Common myeloid progenitor, CD34-positive (primary cell): Measurements from ENCODE around the gene IFNA1. TPM values are rescaled to one million over a fixed set of nuclear protein-coding genes. Genes with fewer than 3 reads are reported as not detected.
A peak's percentile ranks its signal among the peaks of the same experiment; 100 is the strongest.

Experiments used
- CTCF ChIA-PET: fragments of 350-600 bp; sonication (Branson Sonifier 250); formaldehyde crosslinking; loops from one replicate; lab custom pipeline; 2021; ENCODE audit warnings: antibody characterized with exemption; lab: Charles Lee
- POLR2A ChIA-PET: fragments of 350-600 bp; sonication (Branson Sonifier 250); formaldehyde crosslinking; loops from one replicate; lab custom pipeline; 2021; ENCODE audit warnings: antibody characterized with exemption; lab: Charles Lee
- DNase-seq, 3 donors: peaks; one replicate each; pipeline versions ENCODE4 v3.0.0 to v3.0.0-alpha.2; 2013
- H3K27ac ChIP-seq, 2 experiments: 1 replicate in 1 of 2; 2 replicates in 1 of 2; pipeline ENCODE4 v1.7.0; 2013; ENCODE audit warnings: inconsistent platforms in 2 of 2, low read length in 2 of 2, mild to moderate bottlenecking in 2 of 2, low read depth in 1 of 2, moderate library complexity in 1 of 2; ENCODE audit not compliant: severe bottlenecking in 2 of 2, insufficient read depth in 1 of 2, poor library complexity in 1 of 2
- H3K27me3 ChIP-seq, 5 experiments: replicated peaks in 2 of 5; 1 replicate in 3 of 5; 2 replicates in 2 of 5; pipeline versions ENCODE4 v1.6.1 to v1.7.0; 2013; ENCODE audit warnings: low read length in 4 of 5, mild to moderate bottlenecking in 2 of 5, moderate library complexity in 2 of 5, inconsistent platforms in 1 of 5; ENCODE audit not compliant: insufficient read depth in 5 of 5, control insufficient read depth in 4 of 5
- H3K36me3 ChIP-seq, 4 experiments: 1 replicate in 2 of 4; 2 replicates in 2 of 4; pipeline versions ENCODE4 v1.6.1 to v1.7.0; 2013; ENCODE audit warnings: low read length in 3 of 4, control low read depth in 1 of 4, mild to moderate bottlenecking in 1 of 4; ENCODE audit not compliant: control insufficient read depth in 4 of 4, insufficient read depth in 4 of 4
- H3K4me1 ChIP-seq, 4 experiments: 1 replicate in 3 of 4; 2 replicates in 1 of 4; pipeline versions ENCODE4 v1.6.1 to v1.7.1; 2013; ENCODE audit warnings: low read length in 3 of 4, mild to moderate bottlenecking in 3 of 4, control low read depth in 1 of 4, inconsistent platforms in 1 of 4, moderate library complexity in 1 of 4; ENCODE audit not compliant: control insufficient read depth in 4 of 4, insufficient read depth in 4 of 4; ENCODE audit errors: control extremely low read depth in 1 of 4
- H3K4me3 ChIP-seq, 7 experiments: 1 replicate in 4 of 7; 2 replicates in 3 of 7; pipeline versions ENCODE4 v1.5.1 to v1.7.0; 2013; ENCODE audit warnings: mild to moderate bottlenecking in 7 of 7, low read length in 6 of 7, moderate library complexity in 6 of 7, inconsistent platforms in 2 of 7, low read depth in 2 of 7, control low read depth in 1 of 7; ENCODE audit not compliant: insufficient read depth in 4 of 7, control insufficient read depth in 1 of 7; ENCODE audit errors: extremely low read depth in 1 of 7
- H3K9me3 ChIP-seq, 5 experiments: 1 replicate in 4 of 5; 2 replicates in 1 of 5; pipeline versions ENCODE4 v1.6.1 to v1.7.1; 2013; ENCODE audit warnings: low read length in 4 of 5, mild to moderate bottlenecking in 2 of 5, inconsistent platforms in 1 of 5, low read depth in 1 of 5, moderate library complexity in 1 of 5; ENCODE audit not compliant: control insufficient read depth in 4 of 5, insufficient read depth in 2 of 5; ENCODE audit errors: control extremely low read depth in 1 of 5
- WGBS: methylation state at CpG from one replicate; pipeline ENCODE4 v1.1.5; 2013; ENCODE audit not compliant: insufficient coverage; 5-methylcytosine and 5-hydroxymethylcytosine counted together
- polyA plus RNA-seq: library from polyadenylated mRNA; unstranded; fragments of 120-200 nt; gene quantifications from one replicate; pipeline ENCODE4 v1.2.1, GENCODE V29; 2013

Gene IFNA1
- polyA plus RNA-seq, result not detected

- no peak within 1 kb of the TSS for H3K4me3 ChIP-seq
- no peak for DNase-seq
- peaks cover 12 to 17% (median 13%) of the 10 kb centered on the region in 4 experiments for H3K4me1 ChIP-seq
- ChIA-PET CTCF (interaction anchor here (0.7 to 9.1 kb wide), 3 partner anchors 14 to 187 kb away, joined by 3 to 65 read pairs (median 4); no protein-coding TSS in a partner anchor), POLR2A (no interaction called here)
- H3K36me3 ChIP-seq, result no peaks in the 10 kb centered on the region
- H3K27ac ChIP-seq, result no peak within 1 kb of the TSS
- H3K9me3 ChIP-seq, result no peaks in the 10 kb centered on the region
- 100% methylated on average over 1 of the region's 4 CpGs for WGBS
- H3K27me3 ChIP-seq, result no peaks in the 10 kb centered on the region
These were observed at the start of gene IFNA1 for GRCh38 chr9:21440139-21440538. Gene IFNA1 (plus strand): TSS chr9:21440439. CDS start chr9:21440508, 69 bp downstream.

- CTCF ChIA-PET, result interaction anchor here (0.9 to 5.9 kb wide), 13 partner anchors 8 to 156 kb away, joined by 3 to 46 read pairs (median 4); partner anchors contain the start of gene KLHL9
- 94% methylated on average over 4 of the region's 6 CpGs for WGBS
- Histone ChIP-seq H3K9me3 (no peaks in the 10 kb centered on the region), H3K36me3 (no peaks in the 10 kb centered on the region), H3K27me3 (peaks cover 0 to 22% (median 5%) of the 10 kb centered on the region in 5 experiments), H3K4me3 (no peak overlapping the region), H3K4me1 (peaks cover 0 to 8% (median 6%) of the 10 kb centered on the region in 4 experiments), H3K27ac (no peak overlapping the region)
- DNase-seq, result peak; percentile 68 to 86 (median 75)
- POLR2A ChIA-PET, result no interaction called here
These were observed 48.0 kb upstream of the IFNA1 start for GRCh38 chr9:21392270-21392669.

DNA sequence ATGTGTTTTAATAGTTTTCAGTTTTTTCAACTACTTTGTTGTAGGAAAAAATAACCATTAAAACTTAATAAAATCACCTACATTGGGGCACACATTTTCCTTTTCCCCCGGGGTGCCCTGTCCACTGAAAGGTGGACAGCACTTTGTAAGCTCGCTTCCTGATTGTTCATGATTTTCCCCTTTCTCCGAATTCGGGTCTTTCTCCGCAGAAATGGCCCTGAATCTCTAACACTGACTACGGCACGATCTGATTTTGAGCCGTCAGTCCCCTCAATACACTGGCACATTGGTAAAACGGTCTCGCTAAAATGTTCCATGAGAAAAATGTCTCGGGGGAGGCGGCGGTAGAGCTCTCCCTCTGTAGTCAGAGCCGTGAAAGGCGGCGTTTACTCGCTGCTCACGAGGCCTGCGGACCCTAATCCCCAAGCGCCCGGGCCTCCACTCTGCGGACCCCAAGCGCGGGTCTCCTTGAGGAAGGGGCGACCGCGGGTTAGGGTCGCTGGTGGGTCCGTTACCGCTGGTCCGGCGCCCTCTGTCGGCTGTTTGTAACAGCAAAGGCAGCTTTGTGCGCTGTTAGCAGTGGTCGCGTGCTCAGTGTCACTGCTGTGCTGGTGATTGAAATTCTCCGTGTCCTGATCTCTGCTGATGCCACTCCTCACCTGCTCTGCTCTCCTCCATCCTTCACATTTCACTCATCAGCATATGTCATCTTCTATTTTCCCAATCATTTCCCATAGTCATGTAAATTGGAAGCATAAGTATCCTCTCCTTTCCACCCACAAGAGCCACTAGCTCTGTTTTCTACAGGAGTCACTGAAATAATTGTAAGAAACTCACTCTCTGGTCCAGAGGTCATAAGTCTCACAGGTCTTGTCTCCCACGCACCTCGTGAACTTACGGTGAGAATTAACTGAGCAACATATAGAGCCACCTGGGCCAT, 44.2 kb upstream of the IFNA1 start:
- Histone ChIP-seq H3K27ac (no peak overlapping the region), H3K4me1 (peaks cover 0 to 8% (median 6%) of the 10 kb centered on the region in 4 experiments), H3K4me3 (peak overlapping the region; percentile 20 to 76 (median 68)), H3K36me3 (no peaks in the 10 kb centered on the region), H3K9me3 (no peaks in the 10 kb centered on the region), H3K27me3 (peaks cover 0 to 32% (median 8%) of the 10 kb centered on the region in 5 experiments)
- POLR2A ChIA-PET, result no interaction called here
- DNase-seq, result peak; percentile 43 to 70 (median 65)
- CTCF ChIA-PET, result interaction anchor here (0.8 to 5.9 kb wide), 29 partner anchors 9 to 201 kb away, joined by 3 to 52 read pairs (median 5); partner anchors contain the start of gene KLHL9
- WGBS, result 3% methylated on average over 37 of the region's 40 CpGs

- H3K27ac ChIP-seq, result no peak overlapping the region
- H3K9me3 ChIP-seq, result no peaks in the 10 kb centered on the region
- H3K27me3 ChIP-seq, result peaks cover 4 to 51% (median 18%) of the 10 kb centered on the region in 5 experiments
- ChIA-PET POLR2A (no interaction called here), CTCF (interaction anchor here (0.7 to 2.1 kb wide), 8 partner anchors 36 to 217 kb away, joined by 3 to 11 read pairs (median 4); partner anchors contain the start of gene KLHL9)
- no peak overlapping the region for H3K4me3 ChIP-seq
- no peaks in the 10 kb centered on the region for H3K36me3 ChIP-seq
- WGBS, result 90% methylated on average over 1 of the region's 5 CpGs
- peaks cover 0 to 19% (median 18%) of the 10 kb centered on the region in 4 experiments for H3K4me1 ChIP-seq
- no peak for DNase-seq
These were observed 41.2 kb upstream of the IFNA1 start for GRCh38 chr9:21398955-21399489.

DNA sequence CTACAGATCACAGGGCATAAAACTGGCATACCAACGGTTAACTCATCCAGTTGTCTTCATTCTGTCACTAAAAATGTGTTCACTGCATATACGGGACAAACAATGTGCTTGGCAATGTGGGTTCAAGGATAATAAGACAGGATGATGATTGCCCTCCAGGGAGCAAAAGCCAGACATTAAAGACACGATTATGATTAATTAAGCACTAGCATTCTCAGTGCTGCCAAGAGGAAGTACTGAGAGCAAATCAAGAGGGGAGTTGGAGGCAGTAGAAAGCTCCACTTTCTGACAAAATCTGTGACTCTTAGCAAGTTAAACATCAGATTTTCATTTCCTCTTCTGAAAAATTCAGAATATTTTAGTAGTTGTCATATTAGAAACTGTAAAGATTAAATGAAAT, 40.3 kb upstream of the IFNA1 start:
- ChIA-PET CTCF (interaction anchor here (1.5 to 1.6 kb wide), 2 partner anchors 74 to 147 kb away, joined by 4 to 5 read pairs; no protein-coding TSS in a partner anchor), POLR2A (no interaction called here)
- Histone ChIP-seq H3K4me3 (no peak overlapping the region), H3K36me3 (no peaks in the 10 kb centered on the region), H3K27me3 (peaks cover 4 to 56% (median 20%) of the 10 kb centered on the region in 5 experiments), H3K27ac (no peak overlapping the region), H3K4me1 (peaks cover 0 to 19% (median 18%) of the 10 kb centered on the region in 4 experiments), H3K9me3 (no peaks in the 10 kb centered on the region)
- DNase-seq, result peak in 2 of 3 donors; percentile 51 to 63
- 80% methylated on average over 1 of the region's 3 CpGs for WGBS

GRCh38 chr9:21402386-21403251, 37.6 kb upstream of the IFNA1 start:
- POLR2A ChIA-PET, result no interaction called here
- no peaks in the 10 kb centered on the region for H3K36me3 ChIP-seq
- H3K9me3 ChIP-seq, result no peaks in the 10 kb centered on the region
- H3K27ac ChIP-seq, result no peak overlapping the region
- peak in 1 of 3 donors; percentile 38 for DNase-seq
- peaks cover 4 to 44% (median 21%) of the 10 kb centered on the region in 5 experiments for H3K27me3 ChIP-seq
- 1% methylated on average over 47 of the region's 53 CpGs for WGBS
- CTCF ChIA-PET, result interaction anchor here (0.9 to 1.8 kb wide), 12 partner anchors 9 to 167 kb away, joined by 3 to 6 read pairs (median 4); partner anchors contain the start of genes IFNA14 and KLHL9
- H3K4me3 ChIP-seq, result peak overlapping the region in 6 of 7 experiments; percentile 47 to 73 (median 61)
- peaks cover 0 to 13% (median 11%) of the 10 kb centered on the region in 4 experiments for H3K4me1 ChIP-seq
